GM18499 (cell line): Measurements from ENCODE around the gene HMGXB4.
A peak's percentile ranks its signal among the peaks of the same experiment; 100 is the strongest.

ENCODE experiments used
- ATAC-seq: cut with Tn5 transposase; IDR thresholded peaks from one replicate; pipeline ENCODE4 v1.9.1; 2021; ENCODE audit warnings: moderate number of reproducible peaks; ENCODE audit not compliant: insufficient read depth, unreplicated experiment

HMGXB4 gene

GRCh38 chr22:35253946-35254345 lies 3.3 kb upstream of the HMGXB4 start:
- ATAC-seq: no peak

GRCh38 chr22:35257002-35257320 lies 332 bp upstream of the HMGXB4 start:
- ATAC-seq: no peak

GRCh38 chr22:35258191-35258988 lies 1.1 kb downstream of the HMGXB4 start:
- ATAC-seq: no peak

GRCh38 chr22:35264986-35265385 lies 7.7 kb downstream of the HMGXB4 start:
- ATAC-seq: no peak

GRCh38 chr22:35266277-35266676 lies 9.0 kb downstream of the HMGXB4 start:
- ATAC-seq: no peak

GRCh38 chr22:35269630-35270029 lies 12.3 kb downstream of the HMGXB4 start:
- ATAC-seq: no peak

GRCh38 chr22:35274154-35274871 lies 17.0 kb downstream of the HMGXB4 start:
- ATAC-seq: no peak

GRCh38 chr22:35275580-35275979 lies 18.3 kb downstream of the HMGXB4 start:
- ATAC-seq: no peak

GRCh38 chr22:35276019-35276418 lies 18.7 kb downstream of the HMGXB4 start:
- ATAC-seq: no peak

GRCh38 chr22:35288116-35288515 lies 30.8 kb downstream of the HMGXB4 start:
- ATAC-seq: no peak

- ATAC-seq: no peak
These were observed 35.5 kb downstream of the HMGXB4 start for GRCh38 chr22:35292786-35293185.

GRCh38 chr22:35296051-35296450 lies 38.8 kb downstream of the HMGXB4 start:
- ATAC-seq: no peak

- peak; percentile 9 for ATAC-seq
These were observed 42.0 kb downstream of the HMGXB4 start for GRCh38 chr22:35299217-35299672.

- peak; percentile 90 for ATAC-seq
These were observed 42.6 kb downstream of the HMGXB4 start, which contains the start of gene TOM1 for GRCh38 chr22:35299673-35300499. Gene TOM1 (plus strand): TSS chr22:35299894. CDS start chr22:35299929, 35 bp downstream.

- ATAC-seq: no peak
These were observed 44.1 kb downstream of the HMGXB4 start for GRCh38 chr22:35301372-35301874.

GRCh38 chr22:35303029-35303624 lies 45.8 kb downstream of the HMGXB4 start:
- ATAC-seq: no peak

- no peak for ATAC-seq
These were observed 48.3 kb downstream of the HMGXB4 start for GRCh38 chr22:35305525-35306070.

GRCh38 chr22:35306350-35306967 lies 49.2 kb downstream of the HMGXB4 start:
- ATAC-seq: no peak

GRCh38 chr22:35307372-35307771 lies 50.1 kb downstream of the HMGXB4 start:
- ATAC-seq: no peak
